ENCODE results near the gene KCTD14.
"Not testable (repeated sequence)": the region's sequence is repeated elsewhere in the genome, so short reads cannot be mapped to it uniquely, and the experiment has no call there.

KCTD14 gene

DNA sequence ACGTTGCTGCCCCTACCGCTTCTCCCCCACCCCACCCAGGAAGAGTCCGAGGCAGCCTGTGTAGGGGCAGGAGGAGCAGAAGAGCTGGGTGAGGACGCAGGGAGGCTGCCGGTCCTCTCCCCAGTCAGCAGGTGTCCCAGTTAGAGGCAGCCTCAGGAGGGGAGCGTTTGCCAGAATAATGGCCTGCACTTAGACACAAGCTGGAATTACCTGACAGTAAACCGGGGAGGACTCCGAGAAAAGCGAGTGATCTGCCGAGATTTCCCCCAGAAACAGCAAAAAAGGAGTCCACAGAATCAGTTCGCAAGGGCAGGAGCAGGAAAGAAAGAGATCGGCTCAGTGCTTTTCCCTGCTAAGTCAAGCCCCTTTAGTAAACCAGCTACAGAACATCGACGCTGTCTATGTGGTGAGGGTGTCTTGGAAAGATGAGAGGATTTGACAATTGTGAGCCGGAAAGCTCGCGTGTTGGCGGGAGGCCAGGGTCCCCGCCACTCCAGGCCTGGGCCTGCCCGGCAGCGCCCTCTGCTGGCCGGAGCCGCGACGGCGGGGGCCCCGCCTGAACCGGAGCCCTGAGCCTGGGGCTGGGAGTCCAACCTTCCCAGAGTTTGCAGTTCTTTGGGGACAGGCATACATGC lies 22.9 kb upstream of the KCTD14 start:
- DNase-seq, result peak; percentile 65

DNA sequence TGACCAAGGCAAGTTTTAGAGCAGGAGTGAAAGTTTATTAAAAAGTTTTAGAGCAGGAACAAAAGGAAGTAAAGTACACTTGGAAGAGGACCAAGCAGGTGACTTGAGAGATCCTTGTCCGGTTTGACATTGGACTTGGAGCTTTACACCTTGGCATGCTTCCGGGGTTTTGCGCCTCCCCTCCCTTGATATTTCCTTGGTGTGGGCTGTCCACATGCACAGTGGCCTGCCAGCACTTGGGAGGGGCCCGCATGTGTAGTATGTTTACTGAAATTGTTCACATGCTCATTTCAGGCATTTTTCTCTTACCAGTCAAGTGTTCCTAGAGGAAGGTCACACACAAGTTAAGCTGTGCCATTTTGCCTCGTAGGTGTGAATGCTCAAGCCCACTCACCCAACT lies 21.6 kb upstream of the KCTD14 start:
- no peak for DNase-seq

DNA sequence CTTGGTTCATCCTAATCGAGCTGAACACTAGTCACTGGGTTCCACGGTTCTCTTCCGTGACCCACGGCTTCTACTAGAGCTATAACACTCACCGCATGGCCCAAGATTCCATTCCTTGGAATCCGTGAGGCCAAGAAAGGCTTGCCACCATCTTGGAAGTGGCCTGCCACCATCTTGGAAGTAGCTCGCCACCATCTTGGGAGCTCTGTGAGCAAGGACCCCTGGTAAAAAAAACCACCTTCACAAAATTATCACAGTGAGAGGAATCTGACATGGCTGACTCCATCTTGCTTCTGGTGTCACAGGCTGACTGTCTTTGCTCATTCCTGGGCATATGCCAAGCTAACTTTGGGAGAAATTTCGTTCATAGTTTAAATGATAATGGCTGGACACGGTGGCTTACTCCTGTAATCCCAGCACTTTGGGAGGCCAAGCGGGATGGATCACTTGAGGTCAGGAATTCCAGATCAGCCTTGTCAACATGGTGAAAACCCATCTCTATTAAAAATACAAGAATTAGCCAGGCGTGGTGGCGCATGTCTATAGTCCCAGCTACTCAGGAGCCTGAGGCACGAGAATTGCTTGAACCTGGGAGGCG lies 18.9 kb upstream of the KCTD14 start:
- no peak for DNase-seq

DNA sequence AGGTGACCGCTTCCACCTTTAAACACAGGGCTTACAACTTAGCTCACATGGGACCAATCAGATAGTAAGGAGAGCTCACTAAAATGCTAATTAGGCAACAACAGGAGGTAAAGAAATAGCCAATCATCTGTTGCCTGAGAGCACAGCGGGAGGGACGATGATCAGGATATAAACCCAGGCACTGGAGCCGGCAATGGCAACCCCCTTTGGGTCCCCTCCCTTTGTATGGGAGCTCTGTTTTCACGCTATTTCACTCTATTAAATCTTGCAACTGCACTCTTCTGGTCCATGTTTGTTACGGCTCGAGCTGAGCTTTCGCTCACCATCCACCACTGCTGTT lies 18.3 kb upstream of the KCTD14 start:
- DNase-seq, result not testable (repeated sequence)

DNA sequence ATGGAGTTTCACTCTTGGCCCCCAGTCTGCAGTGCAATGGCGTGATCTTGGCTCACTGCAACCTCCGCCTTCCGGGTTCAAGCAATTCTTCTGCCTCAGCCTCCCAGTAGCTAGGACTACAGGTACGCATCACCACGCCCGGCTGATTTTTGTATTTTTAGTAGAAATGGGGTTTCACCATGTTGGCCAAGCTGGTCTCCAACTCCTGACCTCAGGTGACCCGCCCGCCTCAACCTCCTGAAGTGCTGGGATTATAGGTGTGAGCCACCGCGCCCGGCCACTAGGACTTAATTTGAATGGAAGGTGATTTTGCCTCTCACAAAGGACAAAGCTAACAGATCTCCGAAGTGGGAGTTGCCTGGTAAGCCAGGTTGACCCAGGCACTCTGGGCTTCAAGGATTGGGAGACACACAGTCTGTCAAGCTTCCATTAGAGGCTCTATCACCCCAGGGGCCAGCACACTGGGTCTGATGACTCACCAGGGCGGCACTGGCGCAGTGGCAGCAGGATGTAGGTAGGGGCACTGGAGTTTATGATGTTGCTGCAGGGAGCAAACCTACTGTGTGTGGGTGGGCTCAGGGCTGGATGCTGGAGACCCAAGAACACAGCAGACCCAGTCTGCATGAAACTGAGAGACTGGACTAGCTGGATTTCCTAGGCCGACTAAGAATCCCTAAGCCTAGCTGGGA lies 17.8 kb upstream of the KCTD14 start:
- DNase-seq, result no peak

DNA sequence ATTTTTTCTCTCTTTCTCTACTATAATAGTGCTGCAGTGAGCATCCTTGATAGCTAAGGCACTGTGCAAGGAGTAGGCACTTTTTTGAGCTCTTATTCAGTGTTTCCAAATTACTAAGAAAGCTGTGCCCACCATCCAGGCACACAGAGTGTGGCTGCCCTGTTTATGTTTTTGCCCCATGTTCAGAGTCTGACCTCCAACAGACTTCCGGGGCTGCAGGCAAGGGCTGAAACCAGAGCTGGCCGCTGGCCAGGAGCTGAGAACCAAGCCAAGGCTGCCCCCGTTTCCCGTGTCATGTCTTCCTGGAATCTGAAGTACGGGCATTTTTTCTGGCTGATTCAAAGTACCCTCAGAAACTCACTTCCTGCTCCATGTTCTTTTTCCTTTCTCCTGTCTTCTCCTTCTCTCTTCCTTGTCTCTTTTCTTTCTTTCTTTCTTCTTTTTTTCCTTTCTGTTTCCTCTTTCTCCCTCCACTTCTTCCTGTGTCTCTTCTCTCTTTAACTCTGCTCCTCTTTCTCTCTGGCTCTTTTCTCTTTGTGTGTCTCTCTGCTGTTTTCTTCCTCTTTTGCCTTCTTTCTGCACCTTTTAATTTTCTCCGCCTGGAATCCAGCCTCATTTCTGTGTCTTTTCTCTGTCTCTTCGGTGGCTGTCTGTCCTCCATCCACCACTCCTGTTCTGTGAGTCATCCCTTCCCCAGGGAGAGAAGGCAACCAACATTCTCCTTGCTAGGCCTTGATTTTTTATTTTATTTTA lies 17.0 kb upstream of the KCTD14 start:
- no peak for DNase-seq

DNA sequence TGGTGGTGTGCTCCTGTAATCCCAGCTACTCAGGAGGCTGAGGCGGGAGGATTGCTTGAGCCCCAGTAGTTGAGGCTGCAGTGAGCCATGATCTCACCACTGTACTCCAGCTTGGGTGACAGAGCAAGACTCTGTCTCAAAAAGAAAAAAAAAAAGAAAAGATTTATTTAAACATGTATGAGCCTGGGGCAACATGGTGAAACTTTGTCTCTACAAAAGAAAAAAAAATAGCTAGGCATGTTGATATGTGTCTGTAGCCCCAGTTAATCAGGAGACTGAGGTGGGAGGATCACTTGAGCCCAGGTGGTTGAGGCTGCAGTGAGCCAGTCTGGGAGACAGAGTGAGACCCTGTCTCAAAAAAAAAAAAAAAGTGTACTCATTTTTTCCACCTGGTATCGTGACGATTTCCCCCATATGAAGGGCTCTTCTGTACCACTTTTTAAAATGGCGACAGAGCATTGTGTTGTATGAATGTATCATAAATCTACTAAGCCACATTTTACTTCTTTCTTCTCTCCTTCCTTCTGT lies 16.4 kb upstream of the KCTD14 start:
- no peak for DNase-seq

DNA sequence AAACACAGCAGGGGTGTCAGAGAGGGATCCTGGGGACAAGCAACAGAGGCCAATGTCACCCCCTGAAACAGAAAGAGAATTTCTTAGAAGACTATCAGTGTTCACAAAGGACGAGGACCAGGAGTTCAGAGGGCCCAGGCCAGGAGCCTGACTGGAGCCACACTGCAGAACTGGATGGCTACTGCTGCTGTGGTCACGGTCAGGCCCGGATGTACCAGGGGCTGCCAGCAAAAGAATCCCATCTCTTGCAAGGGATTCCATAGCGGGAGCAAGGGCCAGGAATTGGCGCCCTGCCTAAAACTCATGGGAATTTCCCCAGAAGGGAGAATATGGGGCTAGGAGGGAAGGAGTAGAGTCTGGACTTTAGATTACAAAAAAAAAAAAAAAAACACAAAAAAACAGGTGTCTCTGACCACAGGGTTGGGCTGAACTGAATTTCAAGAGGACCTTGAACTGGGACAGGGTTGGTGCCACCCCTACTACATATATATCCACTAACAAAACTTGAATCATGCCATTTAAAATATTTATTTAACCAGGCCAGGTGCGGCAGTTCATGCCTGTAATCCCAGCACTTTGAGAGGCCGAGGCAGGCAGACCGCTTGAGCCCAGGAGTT lies 15.7 kb upstream of the KCTD14 start:
- DNase-seq, result no peak

DNA sequence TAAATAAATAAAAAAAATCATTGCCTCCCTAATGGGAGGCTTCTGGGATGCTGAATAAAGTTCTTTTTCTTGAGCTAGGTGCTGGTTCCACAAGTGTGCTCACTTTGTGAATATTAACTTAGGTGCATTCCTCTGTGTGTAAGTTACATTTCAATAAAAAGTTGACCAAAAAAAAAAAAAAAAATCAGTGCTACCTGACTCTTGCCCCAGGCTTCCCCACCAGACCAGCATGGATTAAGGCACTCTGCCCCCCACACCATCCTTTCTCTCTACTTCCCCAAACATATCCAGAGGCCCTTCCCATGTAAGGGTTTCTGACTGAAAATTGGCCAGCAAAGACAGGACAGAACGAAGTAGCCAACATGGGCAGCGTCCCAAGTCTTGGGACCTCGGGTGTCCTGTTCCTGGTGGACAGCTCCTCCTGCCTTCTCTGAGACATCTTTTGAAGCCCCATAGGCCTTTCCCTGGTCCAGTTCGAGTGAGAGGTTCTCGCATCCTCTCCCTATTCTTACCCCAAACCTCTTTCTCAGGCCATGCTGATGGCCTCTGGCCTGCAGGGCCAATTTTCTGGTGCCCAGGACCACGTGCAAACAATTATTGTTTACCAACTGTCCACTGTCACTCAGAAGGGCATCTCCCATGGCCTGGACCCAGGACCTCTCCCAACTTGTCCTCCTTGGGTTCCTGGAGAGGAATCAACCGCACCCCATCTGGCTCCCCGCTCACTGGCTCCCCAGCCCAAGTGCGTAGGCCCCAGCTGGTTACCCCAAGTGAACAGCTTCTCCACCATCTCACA lies 14.9 kb upstream of the KCTD14 start:
- no peak for DNase-seq

DNA sequence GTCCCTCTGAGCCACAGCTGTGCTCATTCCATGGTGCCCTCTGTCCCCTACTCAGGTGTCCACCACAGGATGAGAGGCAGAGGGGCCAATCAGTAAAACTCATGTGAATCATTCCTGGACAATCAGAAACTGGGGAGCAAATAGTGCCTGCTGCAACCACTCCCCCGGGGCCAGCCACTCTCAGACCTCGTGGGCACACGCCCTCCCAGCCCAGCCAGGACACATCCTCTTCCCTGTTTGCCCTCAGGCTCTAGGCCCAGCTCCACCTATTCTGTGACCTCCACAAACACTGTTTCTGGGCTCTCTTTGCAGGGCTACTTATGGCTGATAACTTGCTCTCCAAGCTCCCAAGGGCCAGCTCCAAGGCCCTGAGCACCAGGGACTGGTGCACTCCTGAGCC lies 14.0 kb upstream of the KCTD14 start:
- DNase-seq, result no peak

DNA sequence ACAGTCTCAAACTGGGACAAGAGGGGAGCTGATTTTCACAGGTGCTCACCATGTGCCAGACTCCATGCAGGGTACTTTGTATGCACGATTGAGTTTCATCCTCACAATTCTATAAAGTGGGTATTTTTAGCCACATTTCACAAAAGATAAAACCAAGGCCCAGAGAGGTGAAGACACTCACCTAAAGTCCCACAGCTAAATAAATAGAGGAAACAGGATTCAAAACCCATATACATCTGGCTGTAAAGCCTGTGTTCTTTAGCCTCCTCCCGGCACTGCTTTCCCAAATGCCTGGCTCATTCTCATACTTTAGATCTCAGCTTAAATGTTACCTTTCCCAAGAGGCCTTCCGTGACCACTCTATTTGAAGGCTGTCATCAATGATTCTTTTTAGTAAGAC lies 13.2 kb upstream of the KCTD14 start:
- DNase-seq, result no peak

DNA sequence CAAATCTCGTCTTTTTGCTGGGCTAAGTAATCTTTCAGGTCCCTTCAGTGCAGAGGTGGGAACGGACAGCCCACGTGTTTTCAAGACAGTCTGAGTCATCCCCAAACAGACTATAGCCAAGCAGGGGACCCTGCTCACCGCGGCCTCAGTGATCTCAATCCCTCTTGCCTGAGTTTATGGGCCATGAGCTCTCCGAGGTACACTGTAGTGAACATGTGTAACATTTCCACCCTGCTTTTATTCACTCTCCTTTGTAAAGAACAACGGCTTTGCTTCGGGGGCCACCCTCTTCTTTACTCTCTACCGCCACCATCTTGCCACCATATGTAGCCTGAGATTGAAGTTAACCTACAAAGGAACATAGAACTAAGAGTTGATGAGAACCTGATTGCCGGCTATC lies 11.5 kb upstream of the KCTD14 start:
- DNase-seq, result no peak

DNA sequence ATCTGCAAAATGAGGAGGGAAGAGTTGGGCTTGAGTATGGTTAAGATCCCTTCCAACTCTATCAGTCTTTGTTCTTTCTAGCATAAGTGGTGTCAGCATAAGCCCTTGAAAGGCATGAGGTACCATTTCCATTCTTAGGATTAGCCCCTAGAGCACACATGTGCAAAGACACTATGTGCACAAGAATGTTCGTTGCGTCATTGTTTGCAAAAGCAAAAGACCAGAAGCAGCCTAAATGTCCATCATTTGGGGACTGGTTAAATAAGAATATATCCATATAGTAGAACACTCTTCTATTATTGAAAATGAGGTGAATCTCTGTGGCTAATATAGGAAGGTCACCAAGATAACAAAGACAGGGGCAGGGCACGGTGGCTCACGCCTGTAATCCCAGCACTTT lies 10.0 kb upstream of the KCTD14 start:
- no peak for DNase-seq

DNA sequence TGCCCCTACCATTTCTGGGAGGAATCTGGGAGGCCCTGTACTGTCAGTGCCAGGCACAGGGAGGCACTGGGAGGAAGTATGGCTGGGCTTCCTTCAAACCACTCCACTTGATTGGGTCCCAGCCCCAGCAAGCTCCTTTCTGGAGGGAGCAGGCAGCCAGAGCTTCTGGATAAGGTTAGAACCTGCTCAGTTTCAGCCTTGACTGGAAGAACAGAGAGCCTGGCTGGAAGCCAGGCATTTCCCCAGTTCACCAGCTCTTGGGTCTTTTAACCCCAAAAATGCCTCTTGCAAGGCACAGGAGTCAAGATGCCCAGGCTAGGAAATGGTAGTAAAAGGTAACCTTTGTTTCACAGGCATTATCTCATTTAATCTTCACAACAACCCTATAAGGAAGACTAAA lies 9.0 kb upstream of the KCTD14 start:
- no peak for DNase-seq

DNA sequence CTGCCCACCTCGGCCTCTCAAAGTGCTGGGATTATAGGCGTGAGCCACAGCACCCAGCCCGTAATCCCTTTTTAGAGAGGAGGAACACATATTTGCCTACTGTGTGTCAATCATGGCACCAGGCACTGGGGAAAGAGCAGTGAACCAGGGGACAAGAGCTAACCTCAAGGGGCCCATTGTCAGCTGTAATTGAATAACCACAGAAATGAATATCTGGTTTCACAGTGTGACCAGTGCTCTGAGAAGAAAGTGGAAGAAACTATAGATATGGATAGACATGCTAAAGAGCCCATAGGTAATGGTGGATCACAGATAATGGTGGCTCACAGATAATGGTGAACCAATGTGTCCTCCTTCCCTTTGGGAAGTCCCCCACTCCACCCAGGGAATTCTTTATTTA lies 8.6 kb upstream of the KCTD14 start:
- no peak for DNase-seq

DNA sequence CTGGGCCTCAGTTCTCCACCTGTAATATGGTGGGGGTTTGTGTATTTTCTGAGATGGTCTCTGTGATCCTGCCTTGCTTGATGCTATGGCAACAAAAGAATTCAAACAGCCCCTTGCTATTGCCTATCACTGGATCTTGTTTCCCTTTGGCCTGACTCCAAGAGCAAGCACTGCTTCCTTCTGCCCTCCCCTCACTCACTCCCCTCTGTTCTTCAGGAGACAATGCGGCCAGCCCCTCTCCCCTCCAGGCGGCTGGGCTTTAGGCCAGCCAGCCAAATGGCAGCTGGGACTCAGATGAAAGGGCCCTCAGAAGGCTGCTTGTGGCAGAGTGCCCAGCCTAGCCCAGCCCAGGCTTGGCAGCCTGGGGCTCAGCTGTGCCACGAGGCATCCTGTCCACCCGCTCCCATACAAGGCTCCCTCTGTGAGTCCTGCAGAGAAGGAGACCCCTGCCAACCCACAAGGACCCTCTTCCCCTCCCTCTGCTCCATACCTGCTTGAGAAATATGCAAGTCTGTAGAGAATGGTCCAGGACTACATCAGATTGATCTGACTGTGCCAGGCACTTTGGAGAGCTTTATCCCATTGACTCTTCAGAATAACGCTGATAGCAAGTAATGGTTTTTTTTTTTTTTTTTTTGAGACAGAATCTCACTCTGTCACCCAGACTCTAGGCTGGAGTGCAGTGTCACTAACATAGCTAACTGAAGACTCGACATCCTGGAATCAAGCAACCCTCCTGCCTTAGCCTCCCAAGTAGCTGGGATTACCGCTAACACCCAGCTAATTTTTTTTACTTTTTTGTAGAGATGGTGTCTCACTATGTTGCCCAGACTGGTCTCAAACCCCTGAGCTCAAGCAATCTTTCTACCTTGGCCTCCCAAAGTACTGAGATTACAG lies 7.6 kb upstream of the KCTD14 start:
- no peak for DNase-seq

DNA sequence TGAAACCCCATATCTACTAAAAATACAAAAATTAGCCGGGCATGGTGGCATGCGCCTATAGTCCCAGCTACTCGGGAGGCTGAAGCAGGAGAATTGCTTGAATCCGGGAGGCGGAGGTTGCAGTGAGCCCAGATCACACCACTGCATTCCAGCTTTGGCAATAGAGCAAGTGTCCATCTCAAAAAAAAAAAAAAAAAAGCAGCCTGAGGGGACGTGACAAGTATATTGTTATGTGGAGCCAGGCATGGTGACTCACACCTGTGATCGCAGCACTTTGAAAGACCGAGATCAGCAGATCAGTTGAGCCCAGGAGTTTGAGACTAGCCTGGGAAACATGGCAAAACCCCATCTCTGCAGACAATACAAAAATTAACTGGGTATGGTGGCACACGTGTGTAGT lies 5.3 kb upstream of the KCTD14 start:
- not testable (repeated sequence) for DNase-seq

DNA sequence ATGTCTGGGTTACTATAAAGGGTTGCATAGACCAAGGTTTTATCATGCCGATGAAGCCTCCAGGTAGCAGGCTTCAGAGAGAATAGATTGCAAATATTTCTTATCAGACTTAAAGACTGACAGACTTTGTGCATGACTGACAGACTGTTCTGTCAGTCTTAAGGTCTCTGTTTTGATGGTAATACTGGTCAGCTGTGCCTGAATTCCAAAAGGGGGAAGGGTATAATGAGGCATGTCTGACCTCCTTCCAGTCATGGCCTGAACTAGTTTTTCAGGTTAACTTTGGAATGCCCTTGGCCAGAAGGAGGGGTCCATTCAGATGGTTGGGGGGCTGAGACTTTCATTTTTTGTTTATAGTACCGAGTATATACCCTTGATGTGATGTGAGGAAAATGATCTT lies 4.7 kb upstream of the KCTD14 start:
- DNase-seq, result no peak

DNA sequence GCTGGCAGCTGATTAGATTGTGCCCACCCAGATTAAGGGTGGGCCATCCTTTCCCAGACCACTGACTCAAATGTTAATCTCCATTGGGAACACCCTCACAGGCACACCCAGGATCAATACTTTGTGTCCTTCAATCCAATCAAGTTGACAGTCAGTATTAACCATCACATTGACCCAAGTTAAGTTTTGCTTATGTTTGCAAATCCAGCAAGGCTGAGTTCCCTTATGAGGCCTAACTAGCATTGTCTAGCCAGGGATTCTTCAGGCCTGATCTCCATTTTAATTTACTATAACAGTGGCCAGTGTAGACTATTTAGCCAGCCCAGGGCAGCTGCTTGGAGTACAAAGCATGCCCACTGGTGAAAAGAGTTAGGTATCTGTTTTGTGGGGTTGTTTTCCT lies 2.3 kb upstream of the KCTD14 start:
- no peak for DNase-seq

DNA sequence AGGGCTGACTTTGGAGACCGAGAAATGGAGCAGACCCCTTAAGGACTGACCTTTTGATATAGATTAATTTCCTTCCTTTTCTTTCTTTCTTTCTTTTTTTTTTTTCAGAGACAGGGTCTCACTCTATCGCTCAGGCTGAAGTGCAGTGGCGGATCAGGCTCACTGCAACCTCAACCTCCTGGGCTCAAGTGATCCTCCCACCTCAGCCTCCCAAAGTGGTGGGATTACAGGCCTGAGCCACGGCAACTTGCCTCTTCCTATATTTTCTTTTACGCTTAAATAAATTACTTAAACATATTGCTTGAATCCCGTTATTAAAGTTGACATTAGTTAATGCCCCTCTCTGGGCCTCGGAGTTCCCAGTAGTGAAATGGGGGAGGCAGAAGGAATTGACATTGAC lies 350 bp upstream of the KCTD14 start:
- no peak for DNase-seq

DNA sequence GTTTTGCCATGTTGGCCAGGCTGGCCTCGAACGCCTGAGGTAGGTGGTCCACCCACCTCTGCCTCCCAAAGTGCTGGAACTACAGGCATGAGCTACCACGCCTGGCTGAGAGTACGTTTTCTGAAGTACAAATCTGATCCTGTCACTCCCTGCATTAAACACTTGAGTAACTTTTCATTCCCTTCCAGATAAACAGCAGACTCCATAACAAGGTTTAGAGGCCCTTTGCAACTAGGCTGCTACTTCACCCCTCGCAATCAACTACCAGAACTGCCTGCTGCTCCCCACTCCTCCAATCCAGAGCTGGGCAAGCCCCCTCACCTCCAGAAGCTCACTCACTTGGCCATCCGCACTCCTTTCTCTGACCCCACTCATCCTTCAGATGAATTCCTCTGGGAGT lies 1.5 kb downstream of the KCTD14 start:
- DNase-seq, result no peak

Data from central memory CD4-positive, alpha-beta T cell (primary cell).